T-helper 1 cell treated with Interleukin-12 subunit alpha and Interleukin-12 subunit beta and Interleukin-4 antibody, amounts not matched to agents 30 ng/mL and 1 ng/mL, for 36 hours (primary cell): ENCODE data around the gene LGR5. TPM values are rescaled to one million over a fixed set of nuclear protein-coding genes. Genes with fewer than 3 reads are reported as not detected.
"Not testable (repeated sequence)": the region's sequence is repeated elsewhere in the genome, so short reads cannot be mapped to it uniquely, and the experiment has no call there.

Experiments used
- intact Hi-C: fragments of 100-400 bp; cut with micrococcal nuclease; formaldehyde crosslinking; loops from one replicate; pipeline ENCODE4 v1.15.1; 2024
- total RNA-seq: library from RNA; stranded (reverse); gene quantifications from 2 replicates; pipeline ENCODE4 v1.2.3, GENCODE V29; 2022

Gene LGR5
- total RNA-seq, 1 donor from 2014 or later = not detected

DNA sequence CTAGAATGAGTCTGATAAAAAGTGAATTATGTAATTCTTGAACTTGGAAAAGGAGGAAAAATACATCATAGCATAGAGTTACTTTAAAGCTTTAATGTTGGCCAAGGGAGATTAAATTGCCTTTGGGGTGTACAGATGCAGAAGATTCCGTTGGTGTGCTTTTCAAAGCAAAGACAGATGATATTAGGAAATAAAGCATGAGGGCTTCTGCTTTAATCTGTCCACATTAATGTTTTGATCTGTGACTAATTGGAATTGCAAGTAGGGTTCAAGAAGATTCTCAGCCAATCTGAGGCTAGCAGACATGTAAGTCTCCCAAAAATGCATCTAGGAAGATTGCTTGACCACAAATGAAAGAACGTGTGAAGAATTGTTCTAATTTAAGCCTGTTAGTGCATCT lies 35.2 kb downstream of the LGR5 start:
- intact Hi-C loops = no loop called here

DNA sequence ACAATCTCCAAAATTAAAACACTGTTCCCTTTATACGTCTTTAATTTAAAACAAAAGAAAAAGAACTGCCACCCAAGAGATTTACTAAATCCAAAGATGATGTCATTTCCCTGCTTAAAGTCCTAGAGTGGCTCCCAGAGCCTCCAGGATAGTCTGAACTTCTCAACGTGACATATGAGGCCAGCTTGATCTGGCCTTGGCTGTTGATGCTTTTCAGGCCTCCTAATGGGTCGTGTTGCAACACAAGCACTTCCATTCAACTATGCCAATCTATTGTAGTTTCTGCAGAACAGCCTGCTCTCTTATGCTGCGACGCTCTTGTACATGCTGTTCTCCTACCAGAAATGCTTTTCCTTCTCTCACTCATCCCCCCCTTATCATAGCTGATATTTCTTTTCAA lies 35.7 kb downstream of the LGR5 start:
- intact Hi-C loops = no loop called here

DNA sequence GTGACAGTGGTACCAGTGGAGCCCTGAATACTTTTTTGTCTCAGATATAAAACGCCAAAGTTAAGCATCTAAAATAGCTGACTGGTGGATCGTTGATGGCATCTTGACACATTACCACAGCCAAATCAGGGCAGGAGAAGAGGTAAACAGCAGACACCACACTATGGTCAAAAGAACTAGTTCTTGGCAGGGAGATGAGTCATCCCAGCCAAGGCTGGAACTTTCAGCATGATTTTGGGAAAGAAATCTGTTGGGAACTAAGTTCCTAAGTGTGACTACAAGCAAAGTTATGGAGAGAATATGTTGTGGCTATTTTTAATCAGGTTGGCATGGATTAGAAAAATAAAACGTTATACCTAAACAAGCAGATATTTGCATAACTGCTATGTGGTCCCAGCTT lies 36.9 kb downstream of the LGR5 start:
- intact Hi-C loops = no loop called here

GRCh38 chr12:71477609-71478008 lies 38.0 kb downstream of the LGR5 start:
- intact Hi-C loops = no loop called here

DNA sequence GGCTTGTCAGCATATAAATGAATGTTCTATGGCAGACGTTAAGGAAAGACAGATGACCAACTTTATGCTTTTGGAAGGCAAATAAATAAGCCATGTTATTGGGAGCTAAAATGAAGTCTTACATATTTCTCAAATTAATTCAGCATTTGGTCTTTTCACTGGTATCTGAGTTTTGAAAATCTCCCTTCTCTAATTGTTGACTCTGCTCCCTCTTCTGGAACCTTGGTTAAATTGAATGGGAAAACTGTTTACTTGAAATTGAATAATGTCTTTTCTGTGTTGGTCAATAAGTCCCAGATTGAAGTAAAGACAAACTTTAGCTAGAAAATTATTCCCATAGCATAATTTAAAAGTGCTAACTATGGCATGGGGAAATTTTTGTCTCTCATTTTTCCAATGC lies 38.7 kb downstream of the LGR5 start:
- intact Hi-C loops = no loop called here

GRCh38 chr12:71484272-71484905 lies 44.8 kb downstream of the LGR5 start:
- intact Hi-C loops = no loop called here

GRCh38 chr12:71490844-71491243 lies 51.2 kb downstream of the LGR5 start:
- intact Hi-C loops = not testable (repeated sequence)

- intact Hi-C loops = no loop called here
These were observed 53.0 kb downstream of the LGR5 start for GRCh38 chr12:71492604-71493003.

GRCh38 chr12:71499834-71500233 lies 60.2 kb downstream of the LGR5 start:
- intact Hi-C loops = no loop called here

GRCh38 chr12:71503579-71504391 lies 64.2 kb downstream of the LGR5 start:
- intact Hi-C loops = no loop called here

DNA sequence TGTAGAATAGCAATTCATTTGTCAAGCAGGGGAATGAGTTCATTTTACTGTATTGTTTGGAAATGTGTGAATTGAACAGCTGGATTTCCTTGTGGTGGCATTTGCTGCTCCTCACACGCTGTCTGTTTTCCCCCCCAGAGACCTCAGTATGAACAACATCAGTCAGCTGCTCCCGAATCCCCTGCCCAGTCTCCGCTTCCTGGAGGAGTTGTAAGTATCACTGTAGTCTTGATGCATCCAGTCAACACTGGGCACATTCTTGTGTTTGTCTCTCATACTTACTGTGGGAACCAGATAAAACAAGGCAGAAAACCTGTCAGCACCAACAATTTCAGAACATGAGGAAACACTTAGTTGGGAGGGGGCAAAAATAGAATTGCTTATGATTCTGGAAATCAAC lies 64.9 kb downstream of the LGR5 start:
- intact Hi-C loops = no loop called here

DNA sequence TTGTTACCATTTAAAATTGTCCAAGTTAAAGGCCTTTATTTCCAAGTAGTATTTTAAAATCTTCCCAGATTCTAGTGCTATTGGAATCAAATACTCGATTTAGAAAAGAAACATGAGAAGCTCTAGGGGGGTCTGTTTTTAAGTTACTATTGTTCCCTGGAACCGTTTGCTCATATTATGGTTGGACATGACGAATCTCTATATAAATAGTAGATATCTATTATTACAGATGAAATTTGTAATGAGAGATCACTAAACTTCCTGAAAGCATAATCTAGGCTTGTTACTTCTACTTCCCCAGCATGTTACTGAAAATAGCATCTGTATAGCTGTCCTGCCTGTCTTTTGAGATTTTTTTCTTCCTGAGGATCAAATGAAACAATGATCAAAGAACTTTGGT lies 70.1 kb downstream of the LGR5 start:
- intact Hi-C loops = no loop called here

DNA sequence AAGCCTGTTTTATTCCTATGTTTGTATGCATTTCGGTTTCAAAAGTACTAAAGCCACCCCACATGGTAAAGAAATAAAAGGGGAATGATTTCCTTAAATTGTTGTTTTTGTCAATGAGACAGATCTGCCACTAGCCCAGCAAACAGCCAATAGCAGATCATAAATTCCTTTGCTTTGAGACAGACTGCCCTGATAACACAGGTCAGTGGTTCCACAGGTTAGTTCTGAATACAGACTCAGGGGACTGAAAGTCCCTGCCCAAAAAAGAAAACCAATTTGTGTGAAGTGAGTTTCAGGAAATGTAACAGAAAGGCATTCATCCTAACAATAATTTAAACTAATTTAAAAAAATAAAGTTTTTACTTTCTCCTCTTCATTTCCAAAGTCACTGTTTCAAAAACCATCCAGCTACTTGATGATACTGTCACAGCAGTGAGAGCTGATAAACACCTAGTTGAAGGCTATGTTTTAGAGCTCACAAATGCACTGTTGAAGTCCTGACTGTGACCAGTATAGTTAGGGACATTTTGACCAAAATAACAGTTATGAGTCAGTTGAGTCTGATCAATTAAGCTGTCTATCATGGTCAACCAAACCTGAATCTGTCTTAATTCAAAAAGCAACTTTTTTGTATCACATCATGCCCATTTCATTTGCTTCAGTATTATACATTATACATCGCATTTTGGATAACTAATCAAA lies 77.7 kb downstream of the LGR5 start:
- intact Hi-C loops = no loop called here

GRCh38 chr12:71521125-71521524 lies 81.5 kb downstream of the LGR5 start:
- intact Hi-C loops = no loop called here

- intact Hi-C loops = no loop called here
These were observed 85.0 kb downstream of the LGR5 start for GRCh38 chr12:71524626-71525025.

DNA sequence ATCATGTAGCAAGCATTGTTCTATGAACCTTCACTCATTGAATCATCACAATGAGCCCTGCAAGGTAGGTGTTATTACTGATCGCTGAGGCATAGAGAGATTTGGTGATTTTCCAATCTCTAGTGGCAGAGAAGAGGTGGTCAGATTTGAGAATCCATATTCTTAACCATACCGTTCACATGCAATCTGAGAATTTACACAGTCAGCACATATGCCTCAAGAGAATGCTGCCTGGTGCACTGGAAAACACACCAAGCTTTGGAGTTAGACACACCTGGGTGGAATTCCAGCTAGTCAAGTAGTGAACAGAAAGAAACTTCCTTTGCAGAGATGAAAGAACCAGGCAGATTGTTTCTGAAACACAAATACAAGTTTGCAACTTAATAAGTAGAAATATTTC lies 94.1 kb downstream of the LGR5 start:
- intact Hi-C loops = no loop called here

- intact Hi-C loops = no loop called here
These were observed 96.8 kb downstream of the LGR5 start for GRCh38 chr12:71536279-71536938.

- intact Hi-C loops = no loop called here
These were observed 97.5 kb downstream of the LGR5 start for GRCh38 chr12:71536939-71537622.

DNA sequence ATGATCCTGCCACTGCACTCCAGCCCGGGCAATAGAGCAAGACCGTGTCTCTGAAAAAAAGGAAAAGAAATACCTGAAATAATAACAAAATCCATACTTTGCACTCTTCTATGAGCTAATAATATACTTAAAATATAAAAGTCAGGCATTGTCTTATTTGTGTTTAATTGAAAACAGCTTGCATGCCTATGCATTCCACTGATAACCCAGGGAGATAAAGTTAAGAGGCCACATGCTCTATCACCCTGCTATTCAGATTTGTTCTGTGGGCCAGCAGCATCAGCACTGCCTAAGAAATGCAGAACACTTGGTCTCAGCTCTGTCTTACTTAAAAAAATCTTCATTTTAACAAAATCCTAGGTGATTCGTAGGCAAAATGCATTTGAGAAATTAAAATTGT lies 99.2 kb downstream of the LGR5 start:
- intact Hi-C loops = no loop called here

GRCh38 chr12:71541583-71541982 lies 102.0 kb downstream of the LGR5 start:
- intact Hi-C loops = no loop called here

DNA sequence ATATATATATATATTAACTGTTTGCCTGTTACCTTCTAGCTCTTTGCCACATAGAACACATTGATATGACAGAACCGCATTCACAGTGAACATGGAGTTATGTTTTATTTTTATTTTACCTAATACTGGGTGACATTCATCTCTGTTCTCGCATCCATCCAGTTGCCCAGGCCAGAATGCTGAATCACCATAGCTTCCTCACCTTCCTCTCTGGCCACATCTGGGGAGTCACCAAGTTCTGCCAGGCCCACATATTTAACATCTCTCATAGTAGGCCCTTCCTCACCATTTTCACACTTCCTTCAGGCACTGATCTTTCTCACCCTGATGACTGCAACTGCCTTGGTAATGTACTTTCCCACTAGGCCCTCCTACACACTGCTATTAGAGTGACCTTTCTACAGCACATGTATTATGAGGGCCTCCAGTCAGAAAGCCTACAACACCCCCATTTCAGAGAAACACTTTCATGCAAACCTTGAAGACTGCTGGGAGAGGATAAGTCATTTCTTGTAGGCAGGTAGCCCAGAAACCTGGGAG lies 106.8 kb downstream of the LGR5 start:
- intact Hi-C loops = no loop called here
